HepG2 (cell line): Measurements from ENCODE around the gene TRIM4. TPM values are rescaled to one million over a fixed set of nuclear protein-coding genes. Genes with fewer than 3 reads are reported as not detected.

Experiments
- ARID4A ChIP-seq: sonication (generic); formaldehyde crosslinking; IDR thresholded peaks from 2 replicates; pipeline ENCODE4 v1.5.0; 2020; ENCODE audit warnings: mild to moderate bottlenecking, missing genetic modification reagents, borderline replicate concordance
- CREBL2 ChIP-seq: sonication (generic); formaldehyde crosslinking; IDR thresholded peaks from 2 replicates; pipeline ENCODE4 v1.8.1; 2023; ENCODE audit warnings: missing genetic modification reagents, mild to moderate bottlenecking, borderline replicate concordance
- ETV5 ChIP-seq: IDR thresholded peaks from 2 replicates; pipeline ENCODE4 v1.6.1; 2018; ENCODE audit warnings: missing biosample characterization, missing genetic modification reagents, inconsistent platforms, borderline replicate concordance
- FOSL2 ChIP-seq: sonication (generic); formaldehyde crosslinking; IDR thresholded peaks from 2 replicates; pipeline ENCODE4 v1.4.0; 2020; ENCODE audit warnings: missing genetic modification reagents
- HMG20B ChIP-seq: conservative IDR thresholded peaks from 2 replicates; pipeline ENCODE4 v1.6.1; 2016; ENCODE audit warnings: missing genetic modification reagents, missing compliant biosample characterization
- MXD3 ChIP-seq: IDR thresholded peaks from 2 replicates; pipeline ENCODE4 v1.6.1; 2016; ENCODE audit warnings: mild to moderate bottlenecking, missing biosample characterization, missing genetic modification reagents
- PRDM10 ChIP-seq: sonication (generic); formaldehyde crosslinking; IDR thresholded peaks from 2 replicates; pipeline ENCODE4 v1.4.0; 2020; ENCODE audit warnings: low read depth, missing genetic modification reagents
- TCF7L2 ChIP-seq: IDR thresholded peaks from 2 replicates; pipeline ENCODE4 v1.6.1; 2011; ENCODE audit warnings: mild to moderate bottlenecking, low read depth, low read length, moderate library complexity
- THAP11 ChIP-seq: IDR thresholded peaks from 2 replicates; pipeline ENCODE4 v1.6.1; 2016; ENCODE audit warnings: missing biosample characterization, missing genetic modification reagents
- TOPORS ChIP-seq: sonication (generic); formaldehyde crosslinking; IDR thresholded peaks from 2 replicates; pipeline ENCODE4 v1.8.0; 2023; ENCODE audit warnings: mild to moderate bottlenecking, missing genetic modification reagents
- ZNF260 ChIP-seq: sonication (generic); formaldehyde crosslinking; IDR thresholded peaks from 2 replicates; pipeline ENCODE4 v1.4.0; 2020; ENCODE audit warnings: missing genetic modification reagents, low read depth, mild to moderate bottlenecking, borderline replicate concordance
- ZNF329 ChIP-seq: sonication (generic); formaldehyde crosslinking; IDR thresholded peaks from 2 replicates; pipeline ENCODE4 v1.9.0; 2021; ENCODE audit warnings: low read depth, mild to moderate bottlenecking, missing genetic modification reagents
- ZNF512 ChIP-seq: sonication (generic); formaldehyde crosslinking; IDR thresholded peaks from 2 replicates; pipeline ENCODE4 v1.4.0; 2020; ENCODE audit warnings: mild to moderate bottlenecking, missing genetic modification reagents
- ZNF580 ChIP-seq: IDR thresholded peaks from 2 replicates; pipeline ENCODE4 v1.6.1; 2016; ENCODE audit warnings: low read depth, borderline replicate concordance
- ZNF615 ChIP-seq: sonication (generic); formaldehyde crosslinking; IDR thresholded peaks from 2 replicates; pipeline ENCODE4 v1.5.0; 2020; ENCODE audit warnings: mild to moderate bottlenecking, missing genetic modification reagents, borderline replicate concordance
- ZNF816 ChIP-seq: sonication (generic); formaldehyde crosslinking; IDR thresholded peaks from 2 replicates; pipeline ENCODE4 v1.8.0; 2022; ENCODE audit warnings: missing genetic modification reagents, mild to moderate bottlenecking, borderline replicate concordance
- ZNF83 ChIP-seq: sonication (generic); formaldehyde crosslinking; IDR thresholded peaks from 2 replicates; pipeline ENCODE4 v1.4.0; 2020; ENCODE audit warnings: missing genetic modification reagents, mild to moderate bottlenecking, borderline replicate concordance
- polyA plus RNA-seq, 8 experiments: library from polyadenylated mRNA; depleted of rRNA in 3 of 8; stranded (reverse) in 7 of 8; unstranded in 1 of 8; fragments of >200 nt; fragmentation: Illumina TruSeq in 4 of 8; extraction: Trizol in 4 of 8; gene quantifications; 2 replicates each; pipeline versions ENCODE4 v1.2.1 to v1.2.3, GENCODE V29; 2011 to 2016; ENCODE audit warnings: low read depth in 4 of 8, missing spikeins in 1 of 8, mixed read lengths in 1 of 8; ENCODE audit not compliant: insufficient read depth in 1 of 8
- total RNA-seq, 5 experiments: library from RNA; depleted of rRNA; stranded (reverse); fragments of >200 nt; fragmentation: Illumina TruSeq; extraction: Trizol; gene quantifications; 2 replicates each; pipeline ENCODE4 v1.2.3, GENCODE V29; 2016; ENCODE audit warnings: low read depth in 1 of 5

Gene TRIM4
- total and polyA plus RNA-seq, 2 of the 13 experiments (the other 11 are each of a cell fraction or from before 2014, with no cell fraction given): 17.6 to 21.7 TPM

GRCh38 chr7:99860281-99861127 is 58.8 kb downstream of the TRIM4 start (continued):
- TF ChIP-seq PRDM10 (CRISPR knock-in tag) (peak; percentile 46; the same call in 1 of the 2 replicates), HMG20B (CRISPR knock-in tag) (no peak), ZNF260 (CRISPR knock-in tag) (no peak), TCF7L2 (no peak), ZNF512 (CRISPR knock-in tag) (no peak), ZNF580 (CRISPR knock-in tag) (no peak), ETV5 (CRISPR knock-in tag) (peak; percentile 82; the same call in 1 of the 2 replicates), ZNF615 (no peak), FOSL2 (CRISPR knock-in tag) (peak; percentile 83), ZNF83 (no peak), TOPORS (CRISPR knock-in tag) (0 out of 2 replicates have a peak, but pooled peaks have one; percentile 47), CREBL2 (no peak), ZNF329 (CRISPR knock-in tag) (0 out of 2 replicates have a peak, but pooled peaks have one; percentile 41), ARID4A (CRISPR knock-in tag) (no peak), THAP11 (CRISPR knock-in tag) (no peak), ZNF816 (CRISPR knock-in tag) (0 out of 2 replicates have a peak, but pooled peaks have one; percentile 64), MXD3 (no peak)
